ENCODE data around the gene RAB40B. TPM values are rescaled to one million over a fixed set of nuclear protein-coding genes. Genes with fewer than 3 reads are reported as not detected.

RAB40B gene
- total and polyA plus RNA-seq, 2 of the 4 experiments (the other 2 are of a cell fraction), result 14.9 to 20.0 TPM

DNA sequence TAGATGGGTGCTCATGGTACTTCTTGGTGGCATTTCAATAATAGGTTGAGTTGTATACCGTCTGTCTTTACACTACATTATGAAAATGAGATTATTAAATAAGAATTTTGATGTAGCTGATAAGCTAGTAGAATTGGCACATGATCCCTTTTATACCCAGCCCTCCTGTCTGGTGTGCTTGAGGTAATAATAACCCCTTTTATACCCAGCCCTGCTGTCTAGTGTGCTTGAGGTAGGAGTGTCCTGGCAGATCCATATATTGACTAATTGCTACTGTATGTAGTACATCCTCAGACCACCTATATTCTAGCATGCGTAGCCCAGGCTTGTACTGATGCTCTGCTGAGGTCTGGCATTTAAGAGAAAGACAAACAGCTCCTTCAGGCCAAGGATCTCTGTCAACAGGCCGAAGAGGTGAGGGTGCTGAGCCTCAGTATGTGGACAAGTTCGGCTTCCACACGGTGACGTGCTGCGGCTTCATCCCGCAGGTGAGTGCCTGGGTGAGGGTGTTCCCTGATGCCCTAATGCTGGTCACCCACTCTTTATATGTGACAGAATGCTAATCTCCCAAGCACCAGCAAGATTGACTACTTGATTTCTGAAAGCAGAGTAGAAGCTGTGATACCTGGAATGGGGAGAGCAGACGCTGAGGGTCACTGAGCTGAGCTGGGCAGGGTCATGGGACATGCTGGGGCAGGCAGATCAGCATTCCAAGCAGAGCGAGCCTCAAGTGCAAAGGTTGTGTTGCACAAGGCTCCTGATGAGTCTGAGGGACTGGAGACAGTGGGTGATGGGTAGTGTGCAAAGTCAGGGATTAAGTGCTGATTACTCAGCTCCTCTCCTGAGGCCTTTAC, 42.6 kb upstream of the RAB40B start:
- Histone ChIP-seq H3K36me3 (ENCODE audit: control insufficient read depth, insufficient read depth, low read length) (peaks cover 18% of the 10 kb centered on the region), H3K56ac (ENCODE audit: extremely low read depth, insufficient read depth, low read length) (no peak overlapping the region), H4K5ac (ENCODE audit: low read depth, low read length) (no peak overlapping the region), H4K8ac (ENCODE audit: low read depth in 2 of 2, low read length in 2 of 2) (no peak overlapping the region), H3K27me3 (ENCODE audit: control insufficient read depth, insufficient read depth, low read length) (no peaks in the 10 kb centered on the region), H3K18ac (ENCODE audit: low read depth, low read length) (no peak overlapping the region), H2BK120ac (ENCODE audit: low read depth, low read length) (no peak overlapping the region), H2AK5ac (ENCODE audit: low read depth, low read length) (no peak overlapping the region), H3K9me3 (ENCODE audit: control insufficient read depth, insufficient read depth, low read length) (peaks cover 13% of the 10 kb centered on the region), H3K27ac (ENCODE audit: insufficient read depth, low read length) (no peak overlapping the region), H4K91ac (ENCODE audit: insufficient read depth, low read depth, low read length) (no peak overlapping the region), H3K23ac (ENCODE audit: low read depth, low read length) (no peak overlapping the region), H2BK15ac (ENCODE audit: low read depth, low read length) (no peak overlapping the region), H3K9me1 (ENCODE audit: insufficient read depth, low read length) (no peaks in the 10 kb centered on the region), H4K20me1 (ENCODE audit: insufficient read depth, low read length) (no peaks in the 10 kb centered on the region), H3K14ac (replicated peaks; ENCODE audit: low read depth, low read length) (no peak overlapping the region), H2AFZ (replicated peaks; ENCODE audit: low read length, poor library complexity) (no peak overlapping the region), H3K9ac (ENCODE audit: low read depth, low read length) (no peak overlapping the region), H2BK5ac (ENCODE audit: low read depth, low read length, poor library complexity, severe bottlenecking) (no peak overlapping the region), H3K79me1 (ENCODE audit: low read depth in 1 of 2, low read length in 2 of 2) (no peaks in the 10 kb centered on the region), H2BK20ac (ENCODE audit: low read depth, low read length) (no peak overlapping the region), H3K4ac (ENCODE audit: low read depth, low read length) (no peak overlapping the region), H3K4me2 (ENCODE audit: low read depth, low read length) (no peak overlapping the region), H2AK9ac (replicated peaks; ENCODE audit: low read depth, low read length, poor library complexity) (no peak overlapping the region), H3K4me1 (ENCODE audit: control insufficient read depth, insufficient read depth, low read length) (peaks cover under 1% of the 10 kb centered on the region; the same call in 1 of the 2 replicates), H3K4me3 (ENCODE audit: insufficient read depth, low read depth, low read length) (no peak overlapping the region)
- DNase-seq (no peak), ATAC-seq (ENCODE audit: low read depth) (no peak)
- whole genome bisulfite sequencing, 2 experiments (ENCODE audit: extremely low coverage in 2 of 2, insufficient read length in 1 of 2), result 86% methylated on average over 1 of the region's 10 CpGs; no CpG with 5 or more reads in 1 of the 2 experiments
- in situ Hi-C loops (cut with MboI; ENCODE audit: low sequenced_read_pairs) (no loop called here), dilution Hi-C loops (cut with HindIII; ENCODE audit: low sequenced_read_pairs, unreplicated experiment) (no loop called here), intact Hi-C loops (cut with micrococcal nuclease) (no loop called here)
- no TSS peak for BruUV-seq (replicated peaks)
- POLR2A ChIA-PET (ENCODE audit: unreplicated experiment), result no interaction called here
- CTCF ChIA-PET, result no interaction called here
- no peak for TF ChIP-seq RFX5 (IDR thresholded peaks at IDR 0.05; ENCODE audit: low read depth, low read length)
- TF ChIP-seq RCOR1 (IDR thresholded peaks at IDR 0.05; ENCODE audit: insufficient replicate concordance, low read length), result no peak
- no peak for TF ChIP-seq CEBPB (IDR thresholded peaks at IDR 0.05; ENCODE audit: low read depth, low read length)
- no peak for TF ChIP-seq FOS (IDR thresholded peaks at IDR 0.05; ENCODE audit: low read depth, low read length)
- TF ChIP-seq MXI1 (IDR thresholded peaks at IDR 0.05; ENCODE audit: borderline replicate concordance, low read depth, low read length), result no peak
- TF ChIP-seq, protein P1, sequence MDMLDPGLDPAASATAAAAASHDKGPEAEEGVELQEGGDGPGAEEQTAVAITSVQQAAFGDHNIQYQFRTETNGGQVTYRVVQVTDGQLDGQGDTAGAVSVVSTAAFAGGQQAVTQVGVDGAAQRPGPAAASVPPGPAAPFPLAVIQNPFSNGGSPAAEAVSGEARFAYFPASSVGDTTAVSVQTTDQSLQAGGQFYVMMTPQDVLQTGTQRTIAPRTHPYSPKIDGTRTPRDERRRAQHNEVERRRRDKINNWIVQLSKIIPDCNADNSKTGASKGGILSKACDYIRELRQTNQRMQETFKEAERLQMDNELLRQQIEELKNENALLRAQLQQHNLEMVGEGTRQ (IDR thresholded peaks at IDR 0.05; ENCODE audit: low read depth, low read length), result no peak
- no peak for TF ChIP-seq BHLHE40 (IDR thresholded peaks at IDR 0.05; ENCODE audit: low read depth, low read length)
- TF ChIP-seq CHD1 (IDR thresholded peaks at IDR 0.05; ENCODE audit: low read depth, low read length), result no peak
- no peak for TF ChIP-seq RAD21 (IDR thresholded peaks at IDR 0.05; ENCODE audit: low read length)
- TF ChIP-seq POLR2A (IDR thresholded peaks at IDR 0.05; ENCODE audit: low read depth, low read length), result no peak
- TF ChIP-seq, protein P2, sequence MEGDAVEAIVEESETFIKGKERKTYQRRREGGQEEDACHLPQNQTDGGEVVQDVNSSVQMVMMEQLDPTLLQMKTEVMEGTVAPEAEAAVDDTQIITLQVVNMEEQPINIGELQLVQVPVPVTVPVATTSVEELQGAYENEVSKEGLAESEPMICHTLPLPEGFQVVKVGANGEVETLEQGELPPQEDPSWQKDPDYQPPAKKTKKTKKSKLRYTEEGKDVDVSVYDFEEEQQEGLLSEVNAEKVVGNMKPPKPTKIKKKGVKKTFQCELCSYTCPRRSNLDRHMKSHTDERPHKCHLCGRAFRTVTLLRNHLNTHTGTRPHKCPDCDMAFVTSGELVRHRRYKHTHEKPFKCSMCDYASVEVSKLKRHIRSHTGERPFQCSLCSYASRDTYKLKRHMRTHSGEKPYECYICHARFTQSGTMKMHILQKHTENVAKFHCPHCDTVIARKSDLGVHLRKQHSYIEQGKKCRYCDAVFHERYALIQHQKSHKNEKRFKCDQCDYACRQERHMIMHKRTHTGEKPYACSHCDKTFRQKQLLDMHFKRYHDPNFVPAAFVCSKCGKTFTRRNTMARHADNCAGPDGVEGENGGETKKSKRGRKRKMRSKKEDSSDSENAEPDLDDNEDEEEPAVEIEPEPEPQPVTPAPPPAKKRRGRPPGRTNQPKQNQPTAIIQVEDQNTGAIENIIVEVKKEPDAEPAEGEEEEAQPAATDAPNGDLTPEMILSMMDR (conservative IDR thresholded peaks at IDR 0.05; ENCODE audit: low read depth, low read length), result no peak
- TF ChIP-seq SMC3 (IDR thresholded peaks at IDR 0.05; ENCODE audit: low read depth, low read length), result no peak
- no peak for TF ChIP-seq ELK1 (IDR thresholded peaks at IDR 0.05; ENCODE audit: borderline replicate concordance, low read depth, low read length)
- TF ChIP-seq NFE2L2 (IDR thresholded peaks at IDR 0.05; ENCODE audit: low read depth, low read length), result no peak
- TF ChIP-seq MAZ (IDR thresholded peaks at IDR 0.05; ENCODE audit: borderline replicate concordance, low read depth, low read length), result no peak
